Smooth muscle cell (in vitro differentiated cells): ENCODE measurements around the gene LTF. TPM values are rescaled to one million over a fixed set of nuclear protein-coding genes. Genes with fewer than 3 reads are reported as not detected.

Source experiments
- DNase-seq: peaks from one replicate; lab custom pipeline; 2025; ENCODE audit not compliant: unreplicated experiment; lab: John Stamatoyannopoulos, UW
- H2AFZ ChIP-seq: fragments of 200-600 bp; sonication (generic); 2 replicates; pipeline ENCODE4 v1.6.0; 2016; ENCODE audit warnings: antibody characterized with exemption, low read depth, mild to moderate bottlenecking
- H3F3A ChIP-seq: fragments of 200-600 bp; sonication (generic); 2 replicates; pipeline ENCODE4 v1.6.0; 2017; ENCODE audit warnings: antibody characterized with exemption, low read depth
- H3K27ac ChIP-seq: fragments of 200-600 bp; sonication (generic); 2 replicates; pipeline ENCODE4 v1.5.1; 2016; ENCODE audit warnings: low read depth, mild to moderate bottlenecking
- H3K27me3 ChIP-seq: fragments of 200-600 bp; sonication (generic); 2 replicates; pipeline ENCODE4 v1.6.1; 2016; ENCODE audit warnings: low read depth, mild to moderate bottlenecking
- H3K36me3 ChIP-seq: fragments of 200-600 bp; sonication (generic); 2 replicates; pipeline ENCODE4 v1.5.1; 2016; ENCODE audit warnings: low read depth
- H3K4me1 ChIP-seq: fragments of 200-600 bp; sonication (generic); 2 replicates; pipeline ENCODE4 v1.5.1; 2016; ENCODE audit warnings: low read depth
- H3K4me2 ChIP-seq: fragments of 200-600 bp; sonication (generic); 2 replicates; pipeline ENCODE4 v1.6.0; 2016; ENCODE audit warnings: mild to moderate bottlenecking
- H3K4me3 ChIP-seq: fragments of 200-600 bp; sonication (generic); 2 replicates; pipeline ENCODE4 v1.5.1; 2016; ENCODE audit warnings: mild to moderate bottlenecking
- H3K79me2 ChIP-seq: fragments of 200-600 bp; sonication (generic); 2 replicates; pipeline ENCODE4 v1.6.0; 2016; ENCODE audit warnings: low read depth, mild to moderate bottlenecking
- H3K9ac ChIP-seq: fragments of 200-600 bp; sonication (generic); 2 replicates; pipeline ENCODE4 v1.6.0; 2016; ENCODE audit warnings: low read depth
- H3K9me3 ChIP-seq: fragments of 200-600 bp; sonication (generic); replicated peaks from 2 replicates; pipeline ENCODE4 v1.5.1; 2016; ENCODE audit warnings: low read depth
- H4K20me1 ChIP-seq: fragments of 200-600 bp; sonication (generic); 2 replicates; pipeline ENCODE4 v1.6.0; 2016; ENCODE audit warnings: low read depth
- CTCF ChIP-seq: fragments of 200-600 bp; sonication (generic); IDR thresholded peaks from 2 replicates; pipeline ENCODE4 v1.5.1; 2017; ENCODE audit warnings: borderline replicate concordance, mild to moderate bottlenecking, antibody characterized with exemption; ENCODE audit not compliant: insufficient read depth, poor library complexity, severe bottlenecking
- WGBS: methylation state at CpG from one replicate; pipeline ENCODE4 v1.1.7; 2016; ENCODE audit warnings: low lambda C conversion rate; 5-methylcytosine and 5-hydroxymethylcytosine counted together
- polyA plus RNA-seq: library from polyadenylated mRNA; unstranded; fragments of >200 nt; fragmentation: Nextera tagmentation; extraction: Ambion mirVana; gene quantifications from 2 replicates; pipeline ENCODE4 v1.2.1, GENCODE V29; 2016
- total RNA-seq: library from RNA; depleted of rRNA; stranded (reverse); fragments of >200 nt; gene quantifications from 2 replicates; pipeline ENCODE4 v1.2.3, GENCODE V29; 2014

LTF gene
- total and polyA plus RNA-seq, 2 experiments from 2014 or later: not detected

- no peak overlapping the region for H2AFZ ChIP-seq
- H3K4me1 ChIP-seq: no peaks in the 10 kb centered on the region
- no peak overlapping the region for H3K27ac ChIP-seq
- no peak for TF ChIP-seq CTCF
- no peak overlapping the region for H3K4me3 ChIP-seq
- no peaks in the 10 kb centered on the region for H3K36me3 ChIP-seq
- no peaks in the 10 kb centered on the region for H4K20me1 ChIP-seq
- peaks cover 4% of the 10 kb centered on the region for H3K27me3 ChIP-seq
- no peaks in the 10 kb centered on the region for H3K9me3 ChIP-seq
- WGBS: 91% methylated on average over 5 of the region's 5 CpGs
- no peak overlapping the region for H3K9ac ChIP-seq
- no peaks in the 10 kb centered on the region for H3K79me2 ChIP-seq
- no peak for DNase-seq
- no peak overlapping the region for H3K4me2 ChIP-seq
- H3F3A ChIP-seq: no peaks in the 10 kb centered on the region
Measured at GRCh38 chr3:46447228-46447985, 17.3 kb downstream of the LTF start.

GRCh38 chr3:46442576-46443530 is 21.9 kb downstream of the LTF start:
- Histone ChIP-seq H3K27ac (no peak overlapping the region), H3K9ac (no peak overlapping the region), H3K79me2 (no peaks in the 10 kb centered on the region), H4K20me1 (no peaks in the 10 kb centered on the region), H3K4me2 (no peak overlapping the region), H2AFZ (no peak overlapping the region), H3K9me3 (no peaks in the 10 kb centered on the region), H3K4me1 (no peaks in the 10 kb centered on the region), H3K36me3 (no peaks in the 10 kb centered on the region), H3K4me3 (no peak overlapping the region), H3F3A (no peaks in the 10 kb centered on the region), H3K27me3 (no peaks in the 10 kb centered on the region)
- peak; percentile 47 for TF ChIP-seq CTCF
- no peak for DNase-seq
- WGBS: 76% methylated on average over 16 of the region's 16 CpGs

DNA sequence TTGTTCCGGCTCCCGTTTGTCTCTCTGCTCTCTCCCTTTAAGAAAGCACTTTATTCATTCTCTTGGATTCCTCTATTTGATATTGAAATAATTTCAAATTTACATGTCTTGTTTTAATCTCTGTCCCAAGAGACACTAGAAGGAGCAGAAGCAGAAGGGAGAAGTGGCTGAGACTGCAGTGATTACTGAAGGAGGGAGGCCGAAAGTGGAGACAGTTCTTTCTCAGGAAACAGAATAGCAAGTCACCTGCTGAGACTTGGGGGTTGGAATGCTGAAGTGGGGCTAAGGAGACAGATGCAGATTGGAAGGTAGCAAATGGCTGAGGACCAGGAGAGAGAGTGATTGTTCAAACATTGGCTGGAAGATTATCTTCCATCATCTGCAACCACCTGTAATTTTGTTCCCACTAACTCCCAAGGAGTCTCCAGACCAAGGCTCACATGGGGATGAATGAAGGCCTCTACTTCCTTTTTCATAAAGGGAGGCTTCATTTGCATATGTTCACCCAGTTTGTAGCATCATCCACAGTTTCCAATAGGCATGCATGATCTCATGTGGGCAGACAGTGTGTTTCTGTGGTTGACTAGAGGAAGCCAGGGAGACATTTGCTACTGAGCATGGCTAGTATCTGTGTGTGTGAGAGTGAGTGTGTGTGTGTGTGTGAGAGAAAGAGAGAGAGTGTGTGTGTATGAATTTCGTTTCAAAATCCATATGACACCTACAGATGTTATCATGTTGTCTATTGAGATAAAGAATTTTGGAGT is 24.0 kb downstream of the LTF start:
- DNase-seq: no peak
- Histone ChIP-seq H4K20me1 (no peaks in the 10 kb centered on the region), H3K79me2 (no peaks in the 10 kb centered on the region), H3K9me3 (no peaks in the 10 kb centered on the region), H3K4me3 (no peak overlapping the region), H3K9ac (no peak overlapping the region), H2AFZ (no peak overlapping the region), H3K27me3 (peaks cover 3% of the 10 kb centered on the region), H3F3A (no peaks in the 10 kb centered on the region), H3K27ac (no peak overlapping the region), H3K4me1 (no peaks in the 10 kb centered on the region), H3K36me3 (no peaks in the 10 kb centered on the region), H3K4me2 (no peak overlapping the region)
- no peak for TF ChIP-seq CTCF
- WGBS: 84% methylated on average over 4 of the region's 4 CpGs
